ENCODE data around the gene PURB. TPM values are rescaled to one million over a fixed set of nuclear protein-coding genes. Genes with fewer than 3 reads are reported as not detected.

Gene PURB
- total and polyA plus RNA-seq, 9 of the 15 experiments (the other 6 are each of a cell fraction or from before 2014, with no cell fraction given): 1.6 to 14.1 (median 8.8) TPM

DNA sequence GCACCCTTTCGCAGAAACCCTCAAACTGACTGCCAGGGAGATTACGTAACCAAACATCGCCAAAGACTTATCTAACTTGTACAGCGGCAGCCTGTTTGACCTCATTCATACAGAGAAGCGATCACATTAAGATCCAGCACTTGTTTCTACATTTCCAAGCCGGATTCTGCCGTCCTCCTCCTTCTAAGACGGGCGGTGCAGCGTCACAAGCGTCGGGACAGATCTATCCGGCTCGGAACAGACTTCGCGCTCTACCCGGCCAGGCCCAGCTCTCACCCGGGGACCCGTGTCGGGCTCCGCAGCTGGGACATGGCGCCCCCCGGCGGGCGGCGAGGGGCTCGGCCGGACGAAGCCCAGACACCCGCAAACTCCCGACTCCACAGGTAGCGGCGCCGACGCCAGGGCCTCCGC is 37.8 kb downstream of the PURB start (continued):
- TF ChIP-seq SP2 (IDR thresholded peaks at IDR 0.05; ENCODE audit: extremely low read depth, low read depth, low read length, poor library complexity, severe bottlenecking) (no peak), MEF2D (tag; conservative IDR thresholded peaks at IDR 0.05; ENCODE audit: low read depth) (no peak), CBX5 (IDR thresholded peaks at IDR 0.05; ENCODE audit: borderline replicate concordance, low read depth) (no peak), NR2C1 (IDR thresholded peaks at IDR 0.05) (no peak), NR2C1 (tag; IDR thresholded peaks at IDR 0.05) (no peak), KAT8 (IDR thresholded peaks at IDR 0.05; ENCODE audit: low read depth) (no peak), NCOR1 (IDR thresholded peaks at IDR 0.05) (peak; percentile 85), TARDBP (IDR thresholded peaks at IDR 0.05) (no peak)
- TF ChIP-seq, protein P1, sequence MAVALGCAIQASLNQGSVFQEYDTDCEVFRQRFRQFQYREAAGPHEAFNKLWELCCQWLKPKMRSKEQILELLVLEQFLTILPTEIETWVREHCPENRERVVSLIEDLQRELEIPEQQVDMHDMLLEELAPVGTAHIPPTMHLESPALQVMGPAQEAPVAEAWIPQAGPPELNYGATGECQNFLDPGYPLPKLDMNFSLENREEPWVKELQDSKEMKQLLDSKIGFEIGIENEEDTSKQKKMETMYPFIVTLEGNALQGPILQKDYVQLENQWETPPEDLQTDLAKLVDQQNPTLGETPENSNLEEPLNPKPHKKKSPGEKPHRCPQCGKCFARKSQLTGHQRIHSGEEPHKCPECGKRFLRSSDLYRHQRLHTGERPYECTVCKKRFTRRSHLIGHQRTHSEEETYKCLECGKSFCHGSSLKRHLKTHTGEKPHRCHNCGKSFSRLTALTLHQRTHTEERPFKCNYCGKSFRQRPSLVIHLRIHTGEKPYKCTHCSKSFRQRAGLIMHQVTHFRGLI (CRISPR knock-in tag; IDR thresholded peaks at IDR 0.05): no peak

DNA sequence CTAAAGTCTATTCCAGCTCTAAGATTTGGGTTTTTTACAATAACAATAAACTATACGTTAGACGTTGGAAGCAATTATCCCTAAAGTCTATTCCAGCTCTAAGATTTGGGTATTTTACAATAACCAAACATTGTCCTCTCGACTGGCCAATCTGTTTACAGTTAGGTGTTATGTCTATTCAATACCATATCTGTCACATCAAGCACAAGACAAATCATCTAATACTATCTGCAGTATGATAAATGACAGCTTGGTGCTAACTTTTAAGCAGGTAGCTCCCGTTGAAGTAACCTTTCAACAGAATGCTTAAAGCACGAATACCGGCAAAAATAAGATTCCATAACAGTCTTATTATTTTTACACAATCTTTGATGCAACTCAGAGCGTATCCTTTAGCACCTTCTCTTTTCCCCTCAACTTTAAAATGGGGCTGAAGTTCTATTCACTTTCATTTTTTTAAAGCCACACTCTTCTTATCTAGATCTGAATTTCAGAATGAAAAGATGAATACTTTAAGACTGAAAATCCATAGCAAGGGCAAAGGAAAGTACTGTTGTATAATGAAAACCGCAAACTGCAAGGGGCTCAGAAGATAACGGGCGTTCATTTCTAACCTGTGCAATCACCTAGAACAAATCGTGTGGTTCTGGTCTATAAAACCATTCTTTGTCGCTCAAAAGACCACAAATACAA is 38.4 kb downstream of the PURB start:
- H3K9ac ChIP-seq (ENCODE audit: insufficient read depth in 1 of 2, low read depth in 2 of 2, low read length in 2 of 2): peak overlapping the region; percentile 93 to 95
- FAIRE-seq: no peak
- WGBS (ENCODE audit: insufficient coverage, low coverage, missing lambda C conversion rate): 1% methylated on average over 12 of the region's 12 CpGs
- no peak for DNase-seq (ENCODE audit: extremely low read depth in 1 of 4, low spot score in 3 of 4)
- in situ Hi-C loops (cut with MboI) (no loop called here), intact Hi-C loops (cut with micrococcal nuclease) (loop anchor here (1.0 to 10.0 kb wide), 3 partner anchors 102 to 259 kb away; partner anchors contain the start of gene ZMIZ2)
- peaks cover 71% of the 10 kb centered on the region for H3K79me2 ChIP-seq (ENCODE audit: control insufficient read depth, insufficient read depth, low read length)
- peaks cover 15% of the 10 kb centered on the region in 2 experiments; a peak in 4 of 5 replicates for H3K4me1 ChIP-seq (replicated peaks in 1 of 2; ENCODE audit: control insufficient read depth in 2 of 2, insufficient read depth in 2 of 2, low read length in 2 of 2)
- H3K27ac ChIP-seq (ENCODE audit: extremely low read depth, low read depth, low read length): peak overlapping the region; percentile 98
- POLR2A ChIA-PET: interaction anchor here (0.5 to 4.3 kb wide), 15 partner anchors 9 to 272 kb away, joined by 3 to 43 read pairs (median 7); partner anchors contain the start of genes PURB and ZMIZ2
- peak overlapping the region; percentile 91 for H3K4me2 ChIP-seq (ENCODE audit: insufficient read depth, low read length)
- H2AFZ ChIP-seq (ENCODE audit: low read depth, low read length): peak overlapping the region; percentile 68
- no peak for ATAC-seq
- peaks cover 26% of the 10 kb centered on the region for H3K36me3 ChIP-seq (ENCODE audit: control insufficient read depth, insufficient read depth, low read length)
- no peaks in the 10 kb centered on the region for H3K9me1 ChIP-seq (ENCODE audit: control insufficient read depth, insufficient read depth, low read length)
- H3K9me3 ChIP-seq (replicated peaks; ENCODE audit: control insufficient read depth, insufficient read depth, low read depth, low read length): no peaks in the 10 kb centered on the region
- CTCF ChIA-PET (ENCODE audit: low intra/inter-chr PET ratio): interaction anchor here (1.7 kb wide), 1 partner anchor 260 kb away, joined by 9 read pairs; no protein-coding TSS in a partner anchor
- BruUV-seq (replicated peaks): no TSS peak
- peak overlapping the region; percentile 72 for H3K4me3 ChIP-seq
- no peaks in the 10 kb centered on the region for H3K27me3 ChIP-seq (ENCODE audit: control insufficient read depth in 2 of 2, insufficient read depth in 2 of 2, low read length in 2 of 2)
- H4K20me1 ChIP-seq (replicated peaks; ENCODE audit: control insufficient read depth, insufficient read depth, low read length): peaks cover 15% of the 10 kb centered on the region; the same call in 1 of the 2 replicates
- TF ChIP-seq ILK (tag; IDR thresholded peaks at IDR 0.05; ENCODE audit: borderline replicate concordance, low read depth): no peak
- TF ChIP-seq ETV6 (IDR thresholded peaks at IDR 0.05; ENCODE audit: borderline replicate concordance in 1 of 2, low read depth in 2 of 2, low read length in 1 of 2): 0 out of 4 replicates have a peak, but pooled peaks of 1 of the 2 experiments have one; percentile 38
- peak; percentile 30; the same call in 1 of the 2 replicates for TF ChIP-seq ETV6 (CRISPR knock-in tag; IDR thresholded peaks at IDR 0.05; ENCODE audit: borderline replicate concordance)
- 0 out of 4 replicates have a peak, but pooled peaks of 1 of the 2 experiments have one; percentile 3 for TF ChIP-seq TEAD1 (CRISPR knock-in tag; IDR thresholded peaks at IDR 0.05)
- TF ChIP-seq, protein P2, sequence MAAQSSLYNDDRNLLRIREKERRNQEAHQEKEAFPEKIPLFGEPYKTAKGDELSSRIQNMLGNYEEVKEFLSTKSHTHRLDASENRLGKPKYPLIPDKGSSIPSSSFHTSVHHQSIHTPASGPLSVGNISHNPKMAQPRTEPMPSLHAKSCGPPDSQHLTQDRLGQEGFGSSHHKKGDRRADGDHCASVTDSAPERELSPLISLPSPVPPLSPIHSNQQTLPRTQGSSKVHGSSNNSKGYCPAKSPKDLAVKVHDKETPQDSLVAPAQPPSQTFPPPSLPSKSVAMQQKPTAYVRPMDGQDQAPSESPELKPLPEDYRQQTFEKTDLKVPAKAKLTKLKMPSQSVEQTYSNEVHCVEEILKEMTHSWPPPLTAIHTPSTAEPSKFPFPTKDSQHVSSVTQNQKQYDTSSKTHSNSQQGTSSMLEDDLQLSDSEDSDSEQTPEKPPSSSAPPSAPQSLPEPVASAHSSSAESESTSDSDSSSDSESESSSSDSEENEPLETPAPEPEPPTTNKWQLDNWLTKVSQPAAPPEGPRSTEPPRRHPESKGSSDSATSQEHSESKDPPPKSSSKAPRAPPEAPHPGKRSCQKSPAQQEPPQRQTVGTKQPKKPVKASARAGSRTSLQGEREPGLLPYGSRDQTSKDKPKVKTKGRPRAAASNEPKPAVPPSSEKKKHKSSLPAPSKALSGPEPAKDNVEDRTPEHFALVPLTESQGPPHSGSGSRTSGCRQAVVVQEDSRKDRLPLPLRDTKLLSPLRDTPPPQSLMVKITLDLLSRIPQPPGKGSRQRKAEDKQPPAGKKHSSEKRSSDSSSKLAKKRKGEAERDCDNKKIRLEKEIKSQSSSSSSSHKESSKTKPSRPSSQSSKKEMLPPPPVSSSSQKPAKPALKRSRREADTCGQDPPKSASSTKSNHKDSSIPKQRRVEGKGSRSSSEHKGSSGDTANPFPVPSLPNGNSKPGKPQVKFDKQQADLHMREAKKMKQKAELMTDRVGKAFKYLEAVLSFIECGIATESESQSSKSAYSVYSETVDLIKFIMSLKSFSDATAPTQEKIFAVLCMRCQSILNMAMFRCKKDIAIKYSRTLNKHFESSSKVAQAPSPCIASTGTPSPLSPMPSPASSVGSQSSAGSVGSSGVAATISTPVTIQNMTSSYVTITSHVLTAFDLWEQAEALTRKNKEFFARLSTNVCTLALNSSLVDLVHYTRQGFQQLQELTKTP (IDR thresholded peaks at IDR 0.05; ENCODE audit: low read depth in 1 of 2, partially characterized antibody in 2 of 2): peak in 1 of 2 experiments; percentile 85
- TF ChIP-seq CCAR2 (IDR thresholded peaks at IDR 0.05; ENCODE audit: low read depth, low read length): no peak

Measured in K562 (cell line).